Skin epidermis (tissue), 12 donors: Measurements from ENCODE around the gene DGKH.
"Not testable (repeated sequence)": the region's sequence is repeated elsewhere in the genome, so short reads cannot be mapped to it uniquely, and the experiment has no call there.

Source experiments
- H3K27ac ChIP-seq, 21 experiments: fragments of 200-600 bp; sonication (generic) in 11 of 21; one replicate each; pipeline ENCODE4 v1.5.0; 2020; ENCODE audit warnings: mild to moderate bottlenecking in 3 of 21, inconsistent platforms in 2 of 21, moderate library complexity in 2 of 21
- H3K4me3 ChIP-seq, 7 experiments: fragments of 200-600 bp; sonication (generic) in 2 of 7; one replicate each; pipeline ENCODE4 v1.5.0; 2020; ENCODE audit warnings: inconsistent platforms in 2 of 7, mild to moderate bottlenecking in 2 of 7, moderate library complexity in 1 of 7

The DGKH gene

GRCh38 chr13:42102961-42103865 is 54.8 kb downstream of the DGKH start:
- Histone ChIP-seq H3K4me3 (no peak overlapping the region), H3K27ac (no peak overlapping the region)

- H3K27ac ChIP-seq = no peak overlapping the region
- no peak overlapping the region for H3K4me3 ChIP-seq
Measured at GRCh38 chr13:42106998-42107397, 58.5 kb downstream of the DGKH start.

DNA sequence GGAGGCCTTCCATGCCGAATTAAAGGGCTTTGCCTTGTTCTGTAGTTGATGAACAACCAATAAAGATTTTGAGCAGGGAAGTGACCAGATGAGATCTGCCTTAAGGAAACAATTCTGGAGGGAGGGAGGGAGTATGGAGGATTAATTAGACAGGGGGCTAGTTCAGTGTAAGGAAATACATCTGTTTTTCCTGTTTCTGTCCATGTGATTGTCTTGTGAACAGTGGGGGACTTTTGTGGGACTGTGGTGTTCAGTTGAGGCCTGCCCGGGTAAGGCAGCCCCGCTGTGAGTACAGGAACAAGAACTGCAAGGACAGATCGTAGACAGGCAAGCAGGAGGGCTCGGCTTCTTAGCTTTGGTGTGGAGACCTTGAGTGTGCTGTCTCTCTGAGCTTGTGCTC is 59.0 kb downstream of the DGKH start:
- Histone ChIP-seq H3K4me3 (no peak overlapping the region), H3K27ac (no peak overlapping the region)

DNA sequence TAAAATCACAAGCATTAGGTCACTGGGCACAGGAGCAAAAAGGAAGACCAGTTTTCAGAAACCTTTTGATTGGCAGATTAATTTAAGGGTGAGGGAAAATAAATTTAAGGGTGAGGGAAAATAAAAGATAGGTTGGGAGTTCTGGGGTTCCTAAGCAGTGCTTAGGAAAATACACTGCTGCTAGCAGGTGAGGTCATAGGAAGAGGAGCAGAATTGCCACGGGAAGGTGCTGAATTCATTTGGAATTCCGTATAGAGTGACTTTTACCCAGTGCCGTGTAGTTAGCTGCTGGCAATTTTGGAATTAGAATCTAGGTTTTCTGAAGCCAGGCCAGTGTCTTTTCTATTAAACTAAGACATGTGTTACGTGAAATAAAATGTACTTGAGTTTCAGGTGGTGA is 59.8 kb downstream of the DGKH start:
- Histone ChIP-seq H3K27ac (no peak overlapping the region), H3K4me3 (no peak overlapping the region)

- no peak overlapping the region for H3K27ac ChIP-seq
- H3K4me3 ChIP-seq = no peak overlapping the region
Measured at GRCh38 chr13:42109957-42110356, 61.5 kb downstream of the DGKH start.

DNA sequence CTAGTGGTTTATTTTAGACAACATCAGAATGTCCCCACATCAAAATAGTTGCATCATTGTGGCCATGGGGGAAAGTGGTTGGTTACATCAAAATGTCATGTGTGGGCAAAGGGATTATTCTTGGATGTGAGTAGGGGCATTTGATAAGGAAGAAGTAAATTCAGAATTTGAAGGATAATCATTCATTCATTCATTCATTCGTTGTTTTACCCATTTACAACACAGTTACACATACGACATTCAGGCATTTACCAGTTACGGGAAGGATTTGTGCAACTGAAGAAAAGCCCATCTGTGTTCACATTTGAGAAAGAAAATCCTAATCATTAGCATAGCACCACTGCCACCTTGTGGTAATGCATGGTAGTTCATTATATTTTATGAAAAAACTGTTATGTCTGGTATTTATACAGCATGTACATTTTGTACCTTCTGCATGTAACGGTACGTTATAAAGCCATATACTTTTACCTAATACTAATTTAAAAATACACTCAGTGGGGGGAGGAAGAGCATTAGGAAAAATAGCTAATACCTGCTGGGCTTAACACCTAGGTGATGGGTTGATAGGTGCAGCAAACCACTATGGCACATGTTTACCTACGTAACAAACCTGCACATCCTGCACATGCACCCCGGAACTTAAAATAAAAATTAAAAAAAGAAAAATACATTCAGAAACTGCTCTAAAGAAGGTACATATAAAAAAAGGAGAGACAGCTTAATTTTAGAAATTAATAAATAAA is 62.1 kb downstream of the DGKH start:
- no peak overlapping the region for H3K4me3 ChIP-seq

GRCh38 chr13:42112864-42113263 is 64.4 kb downstream of the DGKH start:
- Histone ChIP-seq H3K4me3 (no peak overlapping the region), H3K27ac (no peak overlapping the region)

More for the DNA sequence above, 62.1 kb downstream of the DGKH start:
- H3K27ac ChIP-seq = no peak overlapping the region

DNA sequence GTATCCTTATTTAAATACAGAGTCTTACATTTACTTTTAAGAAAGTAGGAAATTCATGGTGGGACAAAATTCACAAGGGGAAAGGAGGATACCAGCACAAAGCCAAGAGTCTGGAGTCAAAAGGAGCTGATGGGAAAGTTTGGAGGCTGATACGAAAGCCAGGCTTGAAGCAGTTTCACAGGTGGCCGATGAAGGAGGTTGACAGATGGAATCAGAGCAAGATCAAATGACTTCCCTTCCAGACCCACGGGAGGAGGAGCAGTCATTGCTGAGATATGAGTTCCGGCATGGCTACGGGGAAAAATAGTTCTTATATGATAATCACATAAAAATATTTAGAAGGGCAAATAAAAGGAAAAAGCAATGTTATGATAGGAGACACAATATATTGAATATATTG is 65.0 kb downstream of the DGKH start:
- no peak overlapping the region for H3K4me3 ChIP-seq
- no peak overlapping the region for H3K27ac ChIP-seq

GRCh38 chr13:42114278-42114677 is 65.8 kb downstream of the DGKH start:
- H3K27ac ChIP-seq = no peak overlapping the region
- no peak overlapping the region for H3K4me3 ChIP-seq

DNA sequence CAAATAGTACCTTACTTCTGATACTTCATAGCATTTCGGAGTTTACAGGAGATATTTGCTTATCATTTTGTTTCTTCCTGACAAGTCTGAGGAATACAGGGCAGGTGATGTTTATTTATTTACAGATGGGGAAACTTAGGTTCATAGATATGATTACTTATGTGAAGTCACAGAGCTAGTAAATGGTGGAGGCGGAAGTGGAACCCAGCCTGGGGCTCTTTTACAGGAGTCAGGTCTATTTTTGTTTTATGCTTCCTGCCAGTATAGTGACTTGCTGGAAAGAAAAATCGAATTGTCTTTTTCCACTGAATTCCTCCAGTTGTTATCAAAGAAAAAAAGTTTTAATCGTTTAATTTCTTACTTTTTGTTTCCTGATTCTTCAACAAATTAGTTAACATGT is 66.5 kb downstream of the DGKH start:
- no peak overlapping the region for H3K27ac ChIP-seq

DNA sequence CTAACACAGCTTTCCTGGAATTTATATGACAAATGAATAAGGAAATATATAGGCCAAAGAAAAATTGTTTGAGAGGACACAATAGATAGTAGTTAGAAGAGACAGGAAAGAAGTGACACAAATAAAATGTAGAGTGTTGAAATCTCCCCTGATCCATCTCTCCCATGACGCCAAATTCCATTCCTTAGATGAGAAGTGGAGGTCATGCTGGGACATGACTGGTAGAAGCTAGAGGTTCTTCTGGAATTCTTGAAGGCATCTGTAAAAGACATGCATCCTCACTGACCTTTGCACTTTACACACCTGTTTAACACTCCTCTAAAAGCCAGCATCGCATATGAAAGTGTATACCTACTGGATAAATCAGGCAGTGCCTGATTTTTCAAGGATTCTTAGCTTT is 67.8 kb downstream of the DGKH start:
- no peak overlapping the region for H3K27ac ChIP-seq
- no peak overlapping the region for H3K4me3 ChIP-seq

More for the DNA sequence above, 66.5 kb downstream of the DGKH start:
- no peak overlapping the region for H3K4me3 ChIP-seq

GRCh38 chr13:42119041-42119440 is 70.6 kb downstream of the DGKH start:
- Histone ChIP-seq H3K27ac (no peak overlapping the region), H3K4me3 (no peak overlapping the region)

GRCh38 chr13:42119875-42120274 is 71.4 kb downstream of the DGKH start:
- Histone ChIP-seq H3K27ac (no peak overlapping the region), H3K4me3 (no peak overlapping the region)

DNA sequence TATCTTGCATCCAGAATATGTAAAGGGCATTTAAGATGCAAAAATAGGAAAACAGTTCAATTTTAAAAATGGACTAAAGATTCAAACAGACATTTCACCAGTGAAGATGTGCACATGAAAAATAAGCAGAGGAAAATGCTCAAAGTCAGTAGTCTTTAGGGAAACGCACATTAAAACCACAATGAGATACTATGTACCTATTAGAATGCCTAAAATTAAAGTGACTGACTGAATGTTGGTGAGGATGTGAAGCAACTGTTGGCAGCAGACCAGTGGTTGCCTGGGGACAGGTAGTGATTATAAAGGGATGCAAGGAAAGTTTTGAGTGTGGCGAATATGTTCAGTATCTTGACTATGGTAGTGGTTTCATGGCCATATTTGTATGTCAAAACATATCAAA is 75.2 kb downstream of the DGKH start:
- Histone ChIP-seq H3K4me3 (no peak overlapping the region), H3K27ac (no peak overlapping the region)

DNA sequence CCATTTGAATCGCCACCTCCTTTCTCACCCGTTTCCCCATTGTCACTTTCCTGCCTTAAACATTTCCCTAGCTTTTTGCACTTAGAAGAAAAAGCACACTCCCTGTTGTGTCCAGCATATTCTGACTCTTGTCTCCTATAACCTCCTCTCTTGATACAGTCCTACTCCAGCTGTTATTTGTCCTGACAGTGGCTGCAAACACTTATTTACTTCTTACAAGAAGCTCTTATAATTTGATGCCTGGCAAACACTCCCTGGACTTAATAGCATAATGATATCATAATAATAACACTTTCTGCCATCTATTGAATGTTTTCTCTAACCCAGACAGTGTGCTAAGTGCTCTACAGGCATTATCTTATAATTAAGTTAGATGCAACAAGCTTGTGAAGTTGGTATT is 76.6 kb downstream of the DGKH start:
- Histone ChIP-seq H3K27ac (no peak overlapping the region), H3K4me3 (no peak overlapping the region)

- H3K4me3 ChIP-seq = no peak overlapping the region
- H3K27ac ChIP-seq = no peak overlapping the region
Measured at GRCh38 chr13:42127047-42127446, 78.6 kb downstream of the DGKH start.

DNA sequence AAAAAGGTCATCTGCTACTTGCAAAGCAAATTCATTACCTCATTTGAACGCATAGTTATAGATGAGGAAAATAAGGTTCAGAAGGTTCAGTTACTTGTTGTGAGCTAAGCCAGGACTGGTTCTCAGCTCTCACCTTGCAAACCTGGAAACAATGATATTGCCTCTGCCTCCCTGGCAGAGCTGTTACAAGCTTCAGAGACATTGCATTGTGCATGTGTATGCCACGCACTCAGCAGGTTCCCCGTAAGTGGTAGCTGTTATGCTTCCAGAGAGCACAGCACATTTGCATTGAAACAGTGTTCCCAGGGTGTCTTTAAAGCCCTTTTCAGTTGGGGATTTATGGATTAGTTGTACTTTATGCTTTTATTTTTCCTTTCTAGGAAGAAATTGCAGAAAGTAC is 80.6 kb downstream of the DGKH start:
- H3K4me3 ChIP-seq = no peak overlapping the region

DNA sequence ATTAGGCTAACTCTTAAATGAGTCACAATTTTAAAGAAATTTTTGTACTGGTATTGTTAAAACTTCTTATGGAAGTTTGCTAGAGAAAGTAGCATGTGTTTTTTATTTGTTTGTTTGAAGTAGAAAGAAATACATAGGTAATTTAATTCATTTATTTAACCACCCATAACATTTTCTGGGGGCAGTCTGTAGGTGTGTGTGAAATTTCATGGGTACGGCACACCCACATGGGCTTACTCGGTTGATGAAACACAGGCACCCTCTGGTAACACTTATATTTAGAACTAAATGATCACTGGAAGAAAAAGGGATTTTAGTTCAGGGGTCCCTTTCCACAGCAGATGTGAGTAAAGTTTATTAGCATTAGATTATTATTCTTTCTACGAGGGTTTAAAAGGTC is 88.1 kb downstream of the DGKH start:
- Histone ChIP-seq H3K27ac (no peak overlapping the region), H3K4me3 (no peak overlapping the region)

More for the DNA sequence above, 80.6 kb downstream of the DGKH start:
- H3K27ac ChIP-seq = no peak overlapping the region

- H3K27ac ChIP-seq = no peak overlapping the region
- no peak overlapping the region for H3K4me3 ChIP-seq
Measured at GRCh38 chr13:42137856-42138537, 89.5 kb downstream of the DGKH start.

DNA sequence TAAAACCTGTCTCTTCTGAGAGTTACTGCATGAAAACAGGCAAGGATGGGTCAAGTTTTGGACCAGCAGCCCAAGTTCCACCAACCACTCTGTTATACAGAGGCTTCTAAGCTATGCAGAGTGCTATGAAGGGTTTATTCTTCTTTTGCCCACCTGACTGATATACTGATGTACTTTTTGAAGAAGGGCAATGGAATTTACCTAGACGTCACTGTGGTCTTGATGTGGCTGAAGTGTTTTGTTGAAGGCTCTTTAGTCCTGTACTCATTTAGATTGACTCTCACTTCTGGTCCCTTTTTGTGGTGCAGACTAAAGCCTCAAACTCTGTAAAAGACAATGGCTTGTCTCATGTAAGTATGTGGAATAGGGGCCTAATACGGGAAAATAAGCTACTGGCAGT is 92.0 kb downstream of the DGKH start:
- H3K27ac ChIP-seq = no peak overlapping the region
- H3K4me3 ChIP-seq = no peak overlapping the region

GRCh38 chr13:42141052-42141451 is 92.6 kb downstream of the DGKH start:
- H3K27ac ChIP-seq = not testable (repeated sequence)

More at GRCh38 chr13:42141052-42141451, 92.6 kb downstream of the DGKH start:
- H3K4me3 ChIP-seq = not testable (repeated sequence)
